ACC112 (cell line): ENCODE measurements around the gene TBRG1.

Experiments used
- H2AFZ ChIP-seq: fragments of 200-600 bp; sonication (generic); one replicate; pipeline ENCODE4 v1.6.0; 2017; ENCODE audit warnings: antibody characterized with exemption, low read length; ENCODE audit not compliant: unreplicated experiment
- H3K27ac ChIP-seq: fragments of 200-600 bp; sonication (generic); 2 replicates; pipeline ENCODE4 v1.5.1; 2014; ENCODE audit warnings: low read depth, mild to moderate bottlenecking, antibody characterized with exemption, low read length, moderate library complexity
- H3K27me3 ChIP-seq: fragments of 200-600 bp; sonication (generic); 2 replicates; pipeline ENCODE4 v1.6.1; 2014; ENCODE audit warnings: mild to moderate bottlenecking, antibody characterized with exemption, low read length, moderate library complexity, mixed read lengths; ENCODE audit not compliant: insufficient read depth
- H3K36me3 ChIP-seq: fragments of 200-600 bp; sonication (generic); 2 replicates; pipeline ENCODE4 v1.6.1; 2016; ENCODE audit warnings: mild to moderate bottlenecking, antibody characterized with exemption, low read length, moderate library complexity, mixed read lengths; ENCODE audit not compliant: insufficient read depth
- H3K4me1 ChIP-seq: fragments of 200-600 bp; sonication (generic); one replicate; pipeline ENCODE4 v1.6.1; 2016; ENCODE audit warnings: low read length, mixed read lengths; ENCODE audit not compliant: insufficient read depth, unreplicated experiment, control insufficient read depth
- H3K4me3 ChIP-seq: fragments of 200-600 bp; sonication (generic); 2 replicates; pipeline ENCODE4 v1.5.1; 2014; ENCODE audit warnings: mild to moderate bottlenecking, low read depth, low read length
- H3K79me2 ChIP-seq: fragments of 200-600 bp; sonication (generic); one replicate; pipeline ENCODE4 v1.6.0; 2016; ENCODE audit warnings: low read length; ENCODE audit not compliant: control insufficient read depth, unreplicated experiment, insufficient read depth

TBRG1 gene

DNA sequence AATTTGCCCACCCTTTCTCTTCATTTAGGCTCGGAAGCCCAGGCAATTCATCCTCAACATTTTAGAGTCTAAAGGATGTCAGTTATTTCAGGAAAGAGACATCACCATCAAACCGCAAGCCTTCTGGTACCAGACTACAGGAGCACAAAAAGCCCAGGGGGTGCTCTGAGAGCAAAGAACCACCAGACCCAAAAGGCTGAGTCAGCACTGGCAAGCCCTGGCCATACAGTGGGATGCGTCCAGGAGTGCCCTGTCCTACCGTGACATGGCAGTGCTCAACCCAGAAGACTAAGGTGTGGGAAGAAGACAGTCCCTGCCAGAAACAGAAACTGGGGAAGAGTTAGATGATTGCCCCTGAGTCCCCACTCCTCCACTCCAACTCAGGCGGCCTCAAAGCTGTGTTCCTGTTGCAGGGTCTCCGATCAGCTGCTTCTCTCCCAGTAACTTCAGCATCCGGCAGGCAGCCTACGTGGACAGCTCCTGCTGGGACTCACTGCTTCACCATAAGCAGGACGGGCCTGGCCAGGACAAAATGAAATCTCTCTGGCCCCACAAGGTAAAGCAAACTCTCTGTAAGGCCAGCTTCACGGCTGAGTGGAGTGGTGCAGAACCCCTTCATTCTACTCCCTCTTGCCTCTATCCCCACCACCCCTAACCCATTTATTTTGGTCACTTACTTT lies 10.0 kb upstream of the TBRG1 start:
- Histone ChIP-seq H3K79me2 (no peaks in the 10 kb centered on the region), H3K4me1 (no peaks in the 10 kb centered on the region), H2AFZ (no peak overlapping the region), H3K4me3 (no peak overlapping the region), H3K36me3 (no peaks in the 10 kb centered on the region), H3K27ac (no peak overlapping the region), H3K27me3 (peaks cover 44% of the 10 kb centered on the region)

DNA sequence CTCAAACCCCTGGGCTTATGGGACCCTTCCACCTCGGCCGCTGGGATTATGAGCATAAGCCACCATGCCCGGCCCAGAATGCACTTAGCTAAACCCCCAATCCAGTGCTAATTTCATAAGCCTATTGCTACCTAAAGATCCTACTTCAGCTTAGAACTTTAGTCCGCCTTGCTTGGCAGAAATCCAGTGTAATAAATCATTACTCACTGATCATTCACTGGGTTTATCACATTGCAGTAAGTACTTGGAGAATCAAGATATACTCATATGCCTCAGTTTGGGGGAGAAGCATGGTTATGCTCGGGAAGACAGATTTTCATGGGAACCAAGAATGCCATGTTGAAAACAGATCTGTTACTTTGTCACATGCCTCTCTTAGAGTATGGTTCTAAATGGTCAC lies 3.8 kb upstream of the TBRG1 start:
- H3K27me3 ChIP-seq, result peaks cover 59% of the 10 kb centered on the region
- no peak overlapping the region for H2AFZ ChIP-seq
- H3K4me3 ChIP-seq, result no peak overlapping the region

DNA sequence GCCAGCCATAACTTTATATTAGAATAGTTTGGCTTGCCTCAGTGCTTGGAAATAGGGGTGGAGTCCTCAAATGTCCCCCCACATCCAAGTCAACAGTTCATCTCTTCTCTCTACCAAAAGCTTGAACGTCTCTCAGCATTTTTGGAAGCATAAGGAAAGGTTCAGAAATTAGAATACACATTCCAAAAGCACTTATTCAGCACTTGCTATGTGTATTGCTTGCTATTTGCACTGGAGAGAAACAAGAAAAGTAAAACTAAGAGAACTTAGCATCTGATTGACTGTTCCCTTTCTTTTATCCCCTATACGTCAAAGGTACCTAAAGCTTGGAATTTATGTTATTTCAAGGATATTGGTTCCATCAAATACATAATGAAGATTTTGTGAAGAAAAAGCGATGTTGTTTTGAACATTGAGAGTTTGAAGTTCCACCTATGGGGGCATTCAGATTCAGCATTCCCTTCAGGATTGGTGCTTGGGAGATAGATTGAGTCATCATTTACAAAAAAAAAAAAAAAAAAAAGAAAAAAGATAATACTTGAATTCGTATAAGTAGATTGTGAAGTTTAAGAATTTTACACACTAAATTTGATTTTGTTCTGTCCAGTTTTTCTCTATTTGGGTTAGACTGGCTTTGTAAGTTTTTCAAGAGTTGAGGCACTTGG lies 1.3 kb downstream of the TBRG1 start:
- Histone ChIP-seq H3K79me2 (peaks cover 28% of the 10 kb centered on the region), H3K27ac (peak overlapping the region; percentile 87)

More for the DNA sequence above, 3.8 kb upstream of the TBRG1 start:
- Histone ChIP-seq H3K36me3 (no peaks in the 10 kb centered on the region), H3K79me2 (peaks cover 11% of the 10 kb centered on the region), H3K27ac (no peak overlapping the region), H3K4me1 (peaks cover 2% of the 10 kb centered on the region)

DNA sequence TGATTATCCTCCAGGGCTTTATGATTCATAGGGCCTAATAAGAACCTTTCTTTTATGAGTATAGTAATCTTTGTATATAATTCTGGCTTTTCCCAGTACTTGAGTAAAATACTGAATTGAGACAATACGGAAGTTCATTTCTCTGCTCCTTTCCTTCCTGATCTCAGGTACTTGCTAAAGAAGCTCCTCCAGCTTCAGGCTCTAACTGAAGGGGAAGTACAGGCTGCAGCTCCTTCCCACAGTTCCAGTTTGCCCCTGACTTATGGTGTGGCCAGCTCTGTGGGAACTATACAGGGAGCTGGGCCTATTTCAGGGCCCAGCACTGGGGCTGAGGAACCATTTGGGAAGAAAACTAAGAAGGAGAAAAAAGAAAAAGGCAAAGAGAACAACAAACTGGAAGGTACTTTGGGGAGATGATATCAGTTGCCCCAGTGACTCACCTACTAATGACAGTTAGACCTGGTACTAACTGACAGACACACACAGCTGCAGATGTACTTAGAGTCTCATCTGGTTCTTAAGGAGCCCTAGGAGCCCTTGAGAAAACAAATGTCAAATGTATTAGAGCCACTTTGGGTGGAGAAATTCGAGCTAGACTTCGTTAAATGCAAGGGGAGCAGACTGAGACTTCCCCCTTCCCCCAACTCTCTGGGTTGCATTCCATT lies 3.0 kb downstream of the TBRG1 start:
- H3K79me2 ChIP-seq, result peaks cover 28% of the 10 kb centered on the region
- H3K27ac ChIP-seq, result no peak overlapping the region
- peaks cover 28% of the 10 kb centered on the region for H3K36me3 ChIP-seq
- H3K4me3 ChIP-seq, result no peak overlapping the region
- peaks cover 3% of the 10 kb centered on the region; the same call in 1 of the 2 replicates for H3K27me3 ChIP-seq
- H2AFZ ChIP-seq, result no peak overlapping the region
- peaks cover 3% of the 10 kb centered on the region for H3K4me1 ChIP-seq

More for the DNA sequence above, 1.3 kb downstream of the TBRG1 start:
- H3K27me3 ChIP-seq, result peaks cover 20% of the 10 kb centered on the region
- peak overlapping the region; percentile 89 for H3K4me3 ChIP-seq
- peaks cover 18% of the 10 kb centered on the region for H3K36me3 ChIP-seq
- no peak overlapping the region for H2AFZ ChIP-seq
- peaks cover 3% of the 10 kb centered on the region for H3K4me1 ChIP-seq

DNA sequence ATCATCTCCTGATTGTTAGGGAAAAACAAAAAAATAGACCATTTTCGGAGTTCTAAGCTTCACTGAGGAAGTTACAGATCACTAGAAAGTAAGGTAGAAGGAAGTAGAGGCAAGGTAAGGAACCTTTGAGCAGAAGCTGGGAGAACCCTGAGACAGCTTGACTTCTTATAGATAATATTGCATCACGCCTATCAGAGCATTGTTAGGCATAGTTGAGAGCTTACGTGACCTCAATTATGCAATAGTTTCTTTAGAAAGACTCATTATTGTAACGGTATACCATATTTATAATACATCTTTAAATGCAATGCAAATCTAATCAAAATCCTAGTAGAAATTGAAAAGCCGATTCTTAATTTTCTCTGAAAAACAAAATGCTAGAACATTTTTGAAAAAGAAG lies 4.9 kb downstream of the TBRG1 start:
- H3K4me3 ChIP-seq, result no peak overlapping the region
- no peak overlapping the region for H3K27ac ChIP-seq
- no peaks in the 10 kb centered on the region for H3K27me3 ChIP-seq
- H3K79me2 ChIP-seq, result peaks cover 28% of the 10 kb centered on the region
- H2AFZ ChIP-seq, result no peak overlapping the region
- peaks cover 3% of the 10 kb centered on the region for H3K4me1 ChIP-seq
- H3K36me3 ChIP-seq, result peaks cover 43% of the 10 kb centered on the region

DNA sequence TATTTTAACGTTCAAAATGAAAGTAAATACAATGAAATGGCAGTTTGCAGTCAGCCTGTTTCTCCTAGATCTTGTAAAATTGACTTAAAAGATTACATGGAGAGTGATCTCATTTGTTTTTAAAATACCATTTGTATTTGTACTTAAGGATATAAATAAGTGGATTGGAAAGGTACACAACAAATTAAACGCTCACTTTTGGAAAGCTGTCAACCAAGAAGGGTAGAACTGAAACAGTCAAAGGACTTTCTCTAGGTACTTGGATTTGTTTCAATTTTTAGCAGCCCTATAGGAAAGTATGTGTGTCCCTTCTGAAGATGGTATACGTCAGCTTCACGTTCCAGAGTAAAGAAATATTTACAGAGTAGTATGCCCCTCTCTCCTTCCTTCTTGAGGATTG lies 7.3 kb downstream of the TBRG1 start:
- Histone ChIP-seq H3K36me3 (peaks cover 50% of the 10 kb centered on the region), H2AFZ (no peak overlapping the region)

DNA sequence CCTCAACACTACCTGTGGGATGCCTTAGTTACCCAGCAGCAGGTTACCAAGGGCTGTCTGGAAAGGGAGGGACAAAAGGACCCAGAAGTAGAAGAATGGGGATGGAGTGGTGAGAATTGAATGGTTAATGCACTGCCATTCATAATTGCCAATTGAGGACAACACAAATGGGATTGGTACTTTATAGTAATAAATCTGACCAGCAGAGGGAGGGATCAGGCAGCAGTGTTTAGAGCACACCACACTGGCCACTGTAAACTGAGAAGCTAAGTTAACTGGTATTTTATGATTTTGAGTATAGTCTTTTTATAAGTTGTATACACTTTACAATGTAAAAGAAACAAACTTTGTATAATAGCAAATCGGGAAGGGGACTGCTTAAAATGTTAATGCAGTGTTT lies 10.7 kb downstream of the TBRG1 start:
- peaks cover 35% of the 10 kb centered on the region for H3K36me3 ChIP-seq
- no peaks in the 10 kb centered on the region for H3K79me2 ChIP-seq
- no peak overlapping the region for H3K27ac ChIP-seq
- H2AFZ ChIP-seq, result no peak overlapping the region
- H3K4me1 ChIP-seq, result no peaks in the 10 kb centered on the region
- H3K4me3 ChIP-seq, result no peak overlapping the region
- H3K27me3 ChIP-seq, result no peaks in the 10 kb centered on the region

More for the DNA sequence above, 7.3 kb downstream of the TBRG1 start:
- Histone ChIP-seq H3K4me1 (no peaks in the 10 kb centered on the region), H3K27ac (no peak overlapping the region), H3K4me3 (no peak overlapping the region), H3K79me2 (peaks cover 7% of the 10 kb centered on the region), H3K27me3 (no peaks in the 10 kb centered on the region)

DNA sequence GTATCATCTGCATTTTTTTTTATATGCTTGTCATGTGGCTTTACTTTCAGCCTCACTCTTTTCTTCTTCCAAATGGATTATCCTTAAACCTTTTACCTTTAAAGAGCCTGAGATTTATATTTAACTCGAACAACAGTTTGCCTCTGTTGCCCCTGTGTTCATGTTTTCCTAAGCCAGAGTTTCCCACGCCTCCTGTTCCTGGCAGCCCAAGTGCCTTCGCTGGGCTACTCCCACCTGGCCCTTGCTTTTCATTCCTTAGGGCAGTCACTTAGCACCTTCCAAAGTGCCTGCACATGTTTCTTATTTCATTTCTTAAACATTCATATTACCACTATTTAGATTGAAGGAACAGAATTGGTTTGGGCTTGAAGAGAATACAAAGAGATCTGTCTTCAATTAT lies 13.3 kb downstream of the TBRG1 start:
- Histone ChIP-seq H3K4me3 (no peak overlapping the region), H3K36me3 (peaks cover 27% of the 10 kb centered on the region), H3K4me1 (no peaks in the 10 kb centered on the region), H3K27me3 (no peaks in the 10 kb centered on the region), H3K27ac (no peak overlapping the region), H3K79me2 (no peaks in the 10 kb centered on the region), H2AFZ (no peak overlapping the region)

DNA sequence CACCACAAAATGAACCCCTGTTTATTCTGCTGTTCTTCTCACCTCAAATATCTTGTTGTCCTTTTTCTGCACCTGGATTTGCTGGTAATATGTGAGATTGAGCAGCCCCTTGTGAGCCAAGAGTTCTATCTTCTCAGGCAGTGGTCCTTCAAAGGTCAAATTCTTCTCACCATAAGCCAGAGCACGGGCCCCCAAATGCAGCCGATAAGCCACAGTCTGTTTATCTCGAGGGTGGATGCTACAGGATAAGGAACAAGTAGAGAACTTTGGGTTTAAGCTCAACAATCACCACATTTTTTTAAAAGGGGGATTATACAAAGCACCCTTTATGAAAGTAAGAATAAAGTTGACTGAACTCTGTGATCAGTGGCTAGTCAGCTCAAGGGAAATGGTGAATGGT lies 15.8 kb downstream of the TBRG1 start:
- Histone ChIP-seq H3K36me3 (peaks cover 10% of the 10 kb centered on the region), H2AFZ (no peak overlapping the region), H3K4me3 (no peak overlapping the region)

DNA sequence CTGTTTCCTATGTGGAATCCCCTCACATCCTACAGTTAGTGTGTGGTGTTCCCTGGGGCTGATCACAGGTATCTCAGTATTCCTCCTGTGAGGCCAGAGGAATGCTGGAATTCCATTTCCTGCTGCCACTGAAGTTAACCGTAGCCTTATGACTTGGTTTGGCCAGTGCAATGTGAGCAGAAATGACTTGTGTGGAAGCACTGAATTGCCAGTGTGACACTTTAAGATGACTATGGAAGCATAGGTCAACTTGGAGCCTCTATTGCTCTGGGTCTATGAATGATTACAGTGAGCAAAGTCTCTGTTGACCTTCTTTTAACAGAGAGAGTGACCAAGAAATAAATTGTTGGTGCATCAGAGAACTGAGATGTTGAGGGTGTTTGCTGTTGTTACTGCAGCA lies 16.5 kb downstream of the TBRG1 start:
- no peak overlapping the region for H2AFZ ChIP-seq
- no peak overlapping the region for H3K27ac ChIP-seq
- no peaks in the 10 kb centered on the region for H3K27me3 ChIP-seq
- H3K4me3 ChIP-seq, result no peak overlapping the region
- H3K36me3 ChIP-seq, result peaks cover 10% of the 10 kb centered on the region
- peaks cover 13% of the 10 kb centered on the region for H3K4me1 ChIP-seq
- H3K79me2 ChIP-seq, result no peaks in the 10 kb centered on the region

More for the DNA sequence above, 15.8 kb downstream of the TBRG1 start:
- Histone ChIP-seq H3K27me3 (no peaks in the 10 kb centered on the region), H3K4me1 (peaks cover 7% of the 10 kb centered on the region), H3K79me2 (no peaks in the 10 kb centered on the region), H3K27ac (no peak overlapping the region)
